Caco-2 (cell line): Measurements from ENCODE around the gene BCKDK. TPM values are rescaled to one million over a fixed set of nuclear protein-coding genes. Genes with fewer than 3 reads are reported as not detected.

Source experiments
- BruUV-seq: library from RNA; stranded (reverse); fragments of 400-500 nt; replicated peaks from 2 replicates; lab custom pipeline; 2021; lab: Mats Ljungman, UMichigan
- CTCF ChIA-PET: fragments of 300-600 bp; sonication (Branson Sonifier 250); formaldehyde crosslinking; loops from one replicate; lab custom pipeline; 2022; ENCODE audit warnings: antibody characterized with exemption; lab: Charles Lee
- POLR2A ChIA-PET: fragments of 300-600 bp; sonication (Branson Sonifier 250); formaldehyde crosslinking; loops from one replicate; lab custom pipeline; 2022; ENCODE audit warnings: antibody characterized with exemption; lab: Charles Lee
- DNase-seq, 2 experiments: peaks; one replicate each; pipeline versions ENCODE4 v3.0.0 to v3.0.0-alpha.2; 2020 to 2022
- H3K27me3 ChIP-seq: replicated peaks from 2 replicates; pipeline ENCODE4 v1.6.0; 2011; ENCODE audit warnings: low read length; ENCODE audit not compliant: control insufficient read depth, insufficient read depth
- H3K36me3 ChIP-seq: 2 replicates; pipeline ENCODE4 v1.5.1; 2011; ENCODE audit warnings: low read length; ENCODE audit not compliant: control insufficient read depth, insufficient read depth
- H3K4me1 ChIP-seq: fragments of 250-450 bp; sonication (Bioruptor Pico); 2 replicates; pipeline ENCODE4 v1.5.1; 2020; ENCODE audit warnings: mild to moderate bottlenecking
- H3K4me3 ChIP-seq: 2 replicates; pipeline ENCODE4 v1.5.1; 2011; ENCODE audit warnings: low read depth, mild to moderate bottlenecking, control low read depth, low read length
- H3K9me3 ChIP-seq: fragments of 250-450 bp; sonication (Bioruptor Pico); 2 replicates; pipeline ENCODE4 v1.5.1; 2020; ENCODE audit warnings: mild to moderate bottlenecking, moderate library complexity
- H3K27ac Mint-ChIP-seq: one replicate; pipeline ENCODE4 v1.8.0; 2022; ENCODE audit warnings: mixed read lengths; ENCODE audit not compliant: unreplicated experiment
- H3K27me3 Mint-ChIP-seq: one replicate; pipeline ENCODE4 v1.8.0; 2022; ENCODE audit warnings: mixed read lengths; ENCODE audit not compliant: insufficient read depth, unreplicated experiment
- H3K36me3 Mint-ChIP-seq: one replicate; pipeline ENCODE4 v1.8.0; 2022; ENCODE audit warnings: mild to moderate bottlenecking, mixed read lengths; ENCODE audit not compliant: insufficient read depth, unreplicated experiment
- H3K4me1 Mint-ChIP-seq: one replicate; pipeline ENCODE4 v1.8.0; 2022; ENCODE audit warnings: low read depth, mixed read lengths; ENCODE audit not compliant: unreplicated experiment
- H3K4me3 Mint-ChIP-seq: one replicate; pipeline ENCODE4 v1.8.0; 2022; ENCODE audit warnings: mild to moderate bottlenecking, moderate library complexity, mixed read lengths; ENCODE audit not compliant: unreplicated experiment
- H3K9me3 Mint-ChIP-seq: one replicate; pipeline ENCODE4 v1.8.0; 2022; ENCODE audit warnings: mixed read lengths; ENCODE audit not compliant: unreplicated experiment
- CTCF ChIP-seq, 2 experiments: fragments of 200-600 bp in 1 of 2; IDR thresholded peaks; 1 replicate in 1 of 2; 2 replicates in 1 of 2; pipeline versions ENCODE4 v1.5.1 to v1.8.0; 2011 to 2022; ENCODE audit warnings: antibody characterized with exemption in 1 of 2, control low read depth in 1 of 2, inconsistent platforms in 1 of 2, low read depth in 1 of 2, low read length in 1 of 2, mild to moderate bottlenecking in 1 of 2, moderate library complexity in 1 of 2; ENCODE audit not compliant: insufficient read depth in 1 of 2, severe bottlenecking in 1 of 2, unreplicated experiment in 1 of 2
- intact Hi-C: fragments of 100-400 bp; cut with micrococcal nuclease; formaldehyde crosslinking; loops from one replicate; pipeline ENCODE4 v1.10.0; 2022; ENCODE audit not compliant: unreplicated experiment
- total RNA-seq: library from RNA; stranded (reverse); gene quantifications from 2 replicates; pipeline ENCODE4 v1.2.3, GENCODE V29; 2022

Gene BCKDK
- total RNA-seq, 1 experiment from 2014 or later, result 34.1 TPM

GRCh38 chr16:31134091-31134571, 25.9 kb downstream of the BCKDK start:
- Mint-ChIP-seq H3K36me3 (peaks cover 63% of the 10 kb centered on the region), H3K9me3 (no peaks in the 10 kb centered on the region), H3K27me3 (no peaks in the 10 kb centered on the region), H3K27ac (peak overlapping the region; percentile 75), H3K4me3 (peak overlapping the region; percentile 76), H3K4me1 (peaks cover 51% of the 10 kb centered on the region)
- H3K9me3 ChIP-seq, result no peaks in the 10 kb centered on the region
- no peak for TF ChIP-seq CTCF (IDR thresholded peaks at IDR 0.05; ENCODE audit: insufficient read depth in 1 of 2, low read depth in 1 of 2, low read length in 1 of 2, severe bottlenecking in 1 of 2, unreplicated experiment in 1 of 2)
- H3K27me3 ChIP-seq, result no peaks in the 10 kb centered on the region
- DNase-seq, result no peak
- POLR2A ChIA-PET, result interaction anchor here (3.7 kb wide), 1 partner anchor 17 kb away, joined by 52 read pairs; the partner anchor contains the start of gene KAT8
- H3K36me3 ChIP-seq, result peaks cover 6% of the 10 kb centered on the region
- peaks cover 76% of the 10 kb centered on the region for H3K4me1 ChIP-seq
- BruUV-seq, result no TSS peak
- H3K4me3 ChIP-seq, result peak overlapping the region; percentile 78
- CTCF ChIA-PET, result interaction anchor here (0.8 to 2.1 kb wide), 4 partner anchors 8 to 199 kb away, joined by 3 to 12 read pairs (median 3); partner anchors contain the start of gene KAT8
- intact Hi-C loops, result loop anchor here (10.0 kb wide), 1 partner anchor 321 kb away; the partner anchor contains the start of gene ARMC5

- Mint-ChIP-seq H3K4me3 (peak overlapping the region; percentile 76), H3K4me1 (peaks cover 51% of the 10 kb centered on the region), H3K27me3 (no peaks in the 10 kb centered on the region), H3K27ac (peak overlapping the region; percentile 75), H3K9me3 (no peaks in the 10 kb centered on the region), H3K36me3 (peaks cover 65% of the 10 kb centered on the region)
- intact Hi-C loops, result loop anchor here (1.0 to 10.0 kb wide), 2 partner anchors 18 to 320 kb away; partner anchors contain the start of genes ARMC5 and KAT8
- no peaks in the 10 kb centered on the region for H3K27me3 ChIP-seq
- peak; percentile 67 to 72 for DNase-seq
- peaks cover 83% of the 10 kb centered on the region for H3K4me1 ChIP-seq
- TSS peak; percentile 62 for BruUV-seq
- CTCF ChIA-PET, result interaction anchor here (0.5 to 2.1 kb wide), 5 partner anchors 8 to 451 kb away, joined by 3 to 12 read pairs (median 3); partner anchors contain the start of gene KAT8
- POLR2A ChIA-PET, result interaction anchor here (0.6 to 3.7 kb wide), 3 partner anchors 17 to 61 kb away, joined by 3 to 52 read pairs (median 4); partner anchors contain the start of genes KAT8, ZNF646 and ZNF668
- no peak for TF ChIP-seq CTCF (IDR thresholded peaks at IDR 0.05; ENCODE audit: insufficient read depth in 1 of 2, low read depth in 1 of 2, low read length in 1 of 2, severe bottlenecking in 1 of 2, unreplicated experiment in 1 of 2)
- no peaks in the 10 kb centered on the region for H3K9me3 ChIP-seq
- peak overlapping the region; percentile 78 for H3K4me3 ChIP-seq
- H3K36me3 ChIP-seq, result peaks cover 6% of the 10 kb centered on the region
These were observed 26.7 kb downstream of the BCKDK start for GRCh38 chr16:31134625-31135534.
